22Rv1 (cell line): ENCODE measurements around the gene MCF2L.

Source experiments
- CTCF ChIP-seq: fragments of 450-650 bp; IDR thresholded peaks from 2 replicates; pipeline ENCODE4 v1.5.1; 2017; ENCODE audit warnings: mild to moderate bottlenecking
- ZFX ChIP-seq: fragments of 450-650 bp; IDR thresholded peaks from 2 replicates; pipeline ENCODE4 v1.6.1; 2017; ENCODE audit warnings: antibody characterized with exemption, borderline replicate concordance

- TF ChIP-seq CTCF: no peak
- TF ChIP-seq ZFX: no peak
Observed at GRCh38 chr13:112994781-112995355, 25.9 kb downstream of the MCF2L start.
